Activated CD4-positive, alpha-beta T cell treated with anti-CD3 and anti-CD28 coated beads for 36 hours (primary cell): Measurements from ENCODE around the gene AIM2. TPM values are rescaled to one million over a fixed set of nuclear protein-coding genes. Genes with fewer than 3 reads are reported as not detected.

Source experiments
- ATAC-seq: fragments of 200-7000 bp; cut with Tn5 transposase; one replicate; pipeline ENCODE4 v1.10.0; 2021; ENCODE audit warnings: mild to moderate bottlenecking, moderate library complexity
- CTCF ChIA-PET: fragments of 350-600 bp; sonication (Branson Sonifier 250); formaldehyde crosslinking; loops from one replicate; lab custom pipeline; 2021; ENCODE audit warnings: antibody characterized with exemption; lab: Charles Lee
- POLR2A ChIA-PET: fragments of 350-600 bp; sonication (Branson Sonifier 250); formaldehyde crosslinking; loops from one replicate; lab custom pipeline; 2021; ENCODE audit warnings: antibody characterized with exemption, inconsistent platforms; lab: Charles Lee
- DNase-seq: peaks from one replicate; pipeline ENCODE4 v3.0.0-alpha.2; 2020
- H3K27ac Mint-ChIP-seq: one replicate; pipeline ENCODE4 v1.8.0; 2021; ENCODE audit warnings: mixed read lengths
- H3K27me3 Mint-ChIP-seq: one replicate; pipeline ENCODE4 v1.8.0; 2021; ENCODE audit warnings: mixed read lengths
- H3K36me3 Mint-ChIP-seq: one replicate; pipeline ENCODE4 v1.8.0; 2021; ENCODE audit warnings: low read depth, mixed read lengths
- H3K4me1 Mint-ChIP-seq: one replicate; pipeline ENCODE4 v1.8.0; 2021; ENCODE audit warnings: mixed read lengths
- H3K4me3 Mint-ChIP-seq: one replicate; pipeline ENCODE4 v1.8.0; 2021; ENCODE audit warnings: mild to moderate bottlenecking, moderate library complexity, mixed read lengths
- H3K9me3 Mint-ChIP-seq: one replicate; pipeline ENCODE4 v1.8.0; 2021; ENCODE audit warnings: low read depth, mixed read lengths
- intact Hi-C, 2 experiments: fragments of 100-400 bp; cut with DNase I in 1 of 2; cut with micrococcal nuclease in 1 of 2; formaldehyde crosslinking; loops; one replicate each; pipeline versions ENCODE4 v1.14.2 to v1.15.1; 2022 to 2024; cut with DNase I, micrococcal nuclease
- total RNA-seq, 2 experiments: library from RNA; stranded (reverse); gene quantifications; one replicate each; pipeline ENCODE4 v1.2.3, GENCODE V29; 2021

The AIM2 gene
- total RNA-seq, 2 experiments from 2014 or later, result 65.6 to 67.6 TPM

DNA sequence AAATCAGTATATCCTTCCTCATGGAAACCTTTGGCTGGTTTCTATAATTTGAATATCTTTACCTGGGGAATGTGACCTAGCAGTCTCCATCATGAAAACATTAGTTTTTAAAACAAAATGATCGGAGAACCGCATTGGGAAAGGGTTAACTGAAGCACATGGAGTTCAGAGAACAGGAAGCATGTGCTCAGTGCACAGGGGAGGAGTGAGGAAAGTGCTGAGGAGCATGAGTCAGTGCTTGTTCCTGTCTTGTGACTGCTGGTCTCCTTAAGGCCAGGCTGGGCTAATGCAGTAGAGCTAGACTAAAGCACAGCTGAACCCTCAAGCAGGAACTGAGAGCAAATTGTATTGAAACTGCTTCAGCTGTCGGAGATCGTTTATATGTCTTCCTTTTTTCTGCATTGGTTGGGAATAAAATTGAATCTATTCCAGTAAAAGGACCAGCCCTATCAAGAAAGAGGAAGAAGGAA lies 61.1 kb downstream of the AIM2 start:
- Mint-ChIP-seq H3K27ac (peak overlapping the region; percentile 96), H3K9me3 (no peaks in the 10 kb centered on the region), H3K4me1 (peaks cover 46% of the 10 kb centered on the region), H3K36me3 (peaks cover 90% of the 10 kb centered on the region), H3K4me3 (peak overlapping the region; percentile 82), H3K27me3 (no peaks in the 10 kb centered on the region)
- CTCF ChIA-PET, result interaction anchor here (0.6 to 1.5 kb wide), 5 partner anchors 37 to 117 kb away, joined by 3 to 5 read pairs (median 3); no protein-coding TSS in a partner anchor
- ATAC-seq, result peak; percentile 83
- intact Hi-C loops, result loop anchor here in 1 of 2 experiments (5.0 kb wide), 1 partner anchor 37 kb away; no protein-coding TSS in a partner anchor
- peak; percentile 81 for DNase-seq
- POLR2A ChIA-PET, result interaction anchor here (0.8 to 2.5 kb wide), 4 partner anchors 53 to 111 kb away, joined by 4 to 18 read pairs (median 4); partner anchors contain the start of gene AIM2

DNA sequence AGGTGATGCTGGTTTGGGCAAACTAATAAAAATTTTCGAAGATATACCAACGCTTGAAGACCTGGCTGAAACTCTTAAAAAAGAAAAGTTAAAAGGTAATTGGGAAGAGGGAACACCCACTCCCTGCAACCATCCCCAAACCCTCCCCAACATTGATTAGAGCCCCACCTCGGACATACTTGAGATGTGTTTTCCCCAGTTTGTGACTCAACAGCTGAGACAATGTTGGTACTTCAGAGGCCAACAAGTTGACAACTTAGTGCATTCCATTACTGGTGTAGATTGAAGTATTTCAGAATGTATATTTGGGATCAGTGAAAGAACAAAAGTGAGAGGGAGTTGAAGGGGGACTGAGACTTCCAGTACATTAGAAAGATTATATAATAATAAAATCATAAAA lies 61.7 kb downstream of the AIM2 start:
- ATAC-seq, result no peak
- peak overlapping the region; percentile 100 for H3K27ac Mint-ChIP-seq
- ChIA-PET CTCF (interaction anchor here (1.0 kb wide), 1 partner anchor 57 kb away, joined by 3 read pairs; no protein-coding TSS in a partner anchor), POLR2A (interaction anchor here (1.7 to 2.5 kb wide), 2 partner anchors 62 to 74 kb away, joined by 4 to 18 read pairs; partner anchors contain the start of gene AIM2)
- peak overlapping the region; percentile 82 for H3K4me3 Mint-ChIP-seq
- peaks cover 90% of the 10 kb centered on the region for H3K36me3 Mint-ChIP-seq
- DNase-seq, result peak; percentile 34
- no peaks in the 10 kb centered on the region for H3K9me3 Mint-ChIP-seq
- intact Hi-C loops, result loop anchor here (5.0 kb wide), 5 partner anchors 37 to 1878 kb away; partner anchors contain the start of genes ETV3 (in 2 of the 2) and DCAF8 (in 1 of the 2)
- H3K4me1 Mint-ChIP-seq, result peaks cover 41% of the 10 kb centered on the region
- H3K27me3 Mint-ChIP-seq, result no peaks in the 10 kb centered on the region

DNA sequence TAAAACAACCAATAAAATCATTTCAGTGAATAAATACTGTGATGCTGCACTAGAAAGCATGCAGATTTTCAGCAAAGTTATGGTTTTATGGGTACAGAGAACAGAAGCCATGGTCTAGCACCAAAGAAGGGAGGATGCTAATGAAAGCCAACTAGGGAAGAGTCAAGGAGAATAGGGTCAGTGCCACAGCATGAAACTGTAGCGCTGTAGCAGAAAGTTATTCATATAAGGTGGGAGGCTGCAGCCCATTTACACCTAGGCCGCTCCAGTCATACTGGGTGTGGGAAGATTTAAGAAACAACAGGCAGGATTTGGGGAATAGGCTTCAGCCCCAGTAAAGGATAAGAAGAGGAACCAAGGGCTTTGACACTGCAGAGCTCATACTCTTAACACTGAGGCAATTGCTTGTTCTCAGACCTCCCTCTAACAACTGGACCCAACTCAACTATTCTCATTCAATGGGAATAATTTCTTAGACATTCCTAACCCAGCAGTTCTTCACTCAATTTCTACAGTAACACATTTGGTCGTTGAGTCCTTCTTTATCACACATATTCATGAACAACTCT lies 62.5 kb downstream of the AIM2 start:
- ChIA-PET POLR2A (interaction anchor here (1.7 to 2.5 kb wide), 2 partner anchors 63 to 75 kb away, joined by 4 to 18 read pairs; partner anchors contain the start of gene AIM2), CTCF (no interaction called here)
- peak overlapping the region; percentile 82 for H3K4me3 Mint-ChIP-seq
- DNase-seq (no peak), ATAC-seq (no peak)
- H3K27ac Mint-ChIP-seq, result peak overlapping the region; percentile 100
- intact Hi-C loops, result loop anchor here (5.0 kb wide), 4 partner anchors 908 to 1877 kb away; partner anchors contain the start of genes ETV3 (in 2 of the 2) and DCAF8 (in 1 of the 2)
- peaks cover 36% of the 10 kb centered on the region for H3K4me1 Mint-ChIP-seq
- peaks cover 86% of the 10 kb centered on the region for H3K36me3 Mint-ChIP-seq
- H3K27me3 Mint-ChIP-seq, result no peaks in the 10 kb centered on the region
- H3K9me3 Mint-ChIP-seq, result no peaks in the 10 kb centered on the region

GRCh38 chr1:159012495-159012894 lies 64.1 kb downstream of the AIM2 start:
- ATAC-seq (peak; percentile 48), DNase-seq (peak; percentile 77)
- CTCF ChIA-PET, result interaction anchor here (1.4 kb wide), 1 partner anchor 59 kb away, joined by 4 read pairs; no protein-coding TSS in a partner anchor
- no peaks in the 10 kb centered on the region for H3K27me3 Mint-ChIP-seq
- H3K9me3 Mint-ChIP-seq, result no peaks in the 10 kb centered on the region
- POLR2A ChIA-PET, result interaction anchor here (0.7 to 1.5 kb wide), 5 partner anchors 15 to 76 kb away, joined by 3 to 15 read pairs (median 5); partner anchors contain the start of gene AIM2
- H3K4me3 Mint-ChIP-seq, result peak overlapping the region; percentile 82
- H3K27ac Mint-ChIP-seq, result peak overlapping the region; percentile 100
- H3K4me1 Mint-ChIP-seq, result peaks cover 41% of the 10 kb centered on the region
- peaks cover 85% of the 10 kb centered on the region for H3K36me3 Mint-ChIP-seq
- intact Hi-C loops, result loop anchor here (5.0 kb wide), 4 partner anchors 910 to 1875 kb away; partner anchors contain the start of genes ETV3 (in 2 of the 2) and DCAF8 (in 1 of the 2)

Other genes starting within 250 kb of the AIM2 start
- not detected for gene MNDA, start 245.4 kb downstream of the AIM2 start, total RNA-seq
- gene PYHIN1, start 145.2 kb downstream of the AIM2 start, total RNA-seq, result 1 to 10 TPM; 5.6 to 6.8 TPM
- 100 to 1,000 TPM; 263 to 308 TPM for gene IFI16, start 66.9 kb downstream of the AIM2 start, total RNA-seq
- not detected for gene CADM3, start 94.8 kb upstream of the AIM2 start, total RNA-seq
- not detected for gene ACKR1, start 128.1 kb upstream of the AIM2 start, total RNA-seq
- gene FCER1A, start 225.6 kb upstream of the AIM2 start, total RNA-seq, result not detected